Measurements from ENCODE around the gene AP4S1.

- TF ChIP-seq CTCF (IDR thresholded peaks at IDR 0.05 in 4 of 5, conservative IDR thresholded peaks at IDR 0.05 in 1 of 5) (no peak), POLR2A (IDR thresholded peaks at IDR 0.05) (no peak)
These were observed 102.2 kb downstream of the AP4S1 start for GRCh38 chr14:31127690-31128089.
